Uterus (tissue), 2 donors: ENCODE measurements around the gene PLXNB3.

Source experiments
- POLR2A ChIP-seq, 2 donors: fragments of 450-650 bp; IDR thresholded peaks; one replicate each; pipeline ENCODE4 v1.6.1; 2016; ENCODE audit warnings: antibody characterized with exemption in 2 of 2, mild to moderate bottlenecking in 1 of 2, moderate library complexity in 1 of 2
- TF ChIP-seq, protein P1 (sequence below), 4 experiments: fragments of 200-600 bp in 2 of 4; fragments of 450-650 bp in 2 of 4; sonication (generic) in 2 of 4; IDR thresholded peaks; one replicate each; pipeline ENCODE4 v1.5.1; 2016 to 2019; ENCODE audit warnings: antibody characterized with exemption in 4 of 4, mild to moderate bottlenecking in 2 of 4, moderate library complexity in 1 of 4

DNA sequence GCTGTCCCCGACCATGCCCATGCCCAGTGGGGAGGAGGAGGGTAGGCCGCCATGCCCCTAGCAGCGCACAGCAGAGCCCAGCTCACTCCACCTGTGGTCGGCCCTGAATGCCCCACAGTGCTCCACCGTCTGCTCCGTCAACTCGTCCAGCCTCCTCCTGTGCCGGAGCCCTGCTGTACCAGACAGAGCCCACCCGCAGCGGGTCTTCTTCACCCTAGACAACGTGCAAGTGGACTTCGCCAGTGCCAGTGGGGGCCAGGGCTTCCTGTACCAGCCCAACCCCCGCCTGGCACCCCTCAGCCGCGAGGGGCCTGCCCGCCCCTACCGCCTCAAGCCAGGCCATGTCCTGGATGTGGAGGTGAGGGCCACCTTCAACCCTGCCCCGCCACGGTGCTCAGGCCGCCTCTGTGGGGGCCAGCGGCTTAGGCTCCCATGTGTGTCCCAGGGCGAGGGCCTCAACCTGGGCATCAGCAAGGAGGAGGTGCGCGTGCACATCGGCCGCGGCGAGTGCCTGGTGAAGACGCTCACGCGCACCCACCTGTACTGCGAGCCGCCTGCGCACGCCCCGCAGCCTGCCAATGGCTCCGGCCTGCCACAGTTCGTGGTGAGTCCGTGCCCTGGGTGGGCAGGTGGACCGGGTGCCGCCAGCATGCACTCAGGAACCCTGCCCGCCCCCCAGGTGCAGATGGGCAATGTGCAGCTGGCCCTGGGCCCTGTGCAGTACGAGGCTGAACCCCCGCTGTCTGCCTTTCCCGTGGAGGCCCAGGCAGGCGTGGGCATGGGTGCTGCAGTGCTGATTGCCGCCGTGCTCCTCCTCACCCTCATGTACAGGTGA lies 9.9 kb downstream of the PLXNB3 start:
- TF ChIP-seq, protein P1, sequence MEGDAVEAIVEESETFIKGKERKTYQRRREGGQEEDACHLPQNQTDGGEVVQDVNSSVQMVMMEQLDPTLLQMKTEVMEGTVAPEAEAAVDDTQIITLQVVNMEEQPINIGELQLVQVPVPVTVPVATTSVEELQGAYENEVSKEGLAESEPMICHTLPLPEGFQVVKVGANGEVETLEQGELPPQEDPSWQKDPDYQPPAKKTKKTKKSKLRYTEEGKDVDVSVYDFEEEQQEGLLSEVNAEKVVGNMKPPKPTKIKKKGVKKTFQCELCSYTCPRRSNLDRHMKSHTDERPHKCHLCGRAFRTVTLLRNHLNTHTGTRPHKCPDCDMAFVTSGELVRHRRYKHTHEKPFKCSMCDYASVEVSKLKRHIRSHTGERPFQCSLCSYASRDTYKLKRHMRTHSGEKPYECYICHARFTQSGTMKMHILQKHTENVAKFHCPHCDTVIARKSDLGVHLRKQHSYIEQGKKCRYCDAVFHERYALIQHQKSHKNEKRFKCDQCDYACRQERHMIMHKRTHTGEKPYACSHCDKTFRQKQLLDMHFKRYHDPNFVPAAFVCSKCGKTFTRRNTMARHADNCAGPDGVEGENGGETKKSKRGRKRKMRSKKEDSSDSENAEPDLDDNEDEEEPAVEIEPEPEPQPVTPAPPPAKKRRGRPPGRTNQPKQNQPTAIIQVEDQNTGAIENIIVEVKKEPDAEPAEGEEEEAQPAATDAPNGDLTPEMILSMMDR (IDR thresholded peaks at IDR 0.05), result no peak
- TF ChIP-seq POLR2A (IDR thresholded peaks at IDR 0.05), result no peak
